T-helper 1 cell (primary cell): Measurements from ENCODE around the gene GNAT2.

Experiments
- DNase-seq, 5 donors: peaks; one replicate each; pipeline ENCODE4 v3.0.0-alpha.2; 2012 to 2020

Gene GNAT2

DNA sequence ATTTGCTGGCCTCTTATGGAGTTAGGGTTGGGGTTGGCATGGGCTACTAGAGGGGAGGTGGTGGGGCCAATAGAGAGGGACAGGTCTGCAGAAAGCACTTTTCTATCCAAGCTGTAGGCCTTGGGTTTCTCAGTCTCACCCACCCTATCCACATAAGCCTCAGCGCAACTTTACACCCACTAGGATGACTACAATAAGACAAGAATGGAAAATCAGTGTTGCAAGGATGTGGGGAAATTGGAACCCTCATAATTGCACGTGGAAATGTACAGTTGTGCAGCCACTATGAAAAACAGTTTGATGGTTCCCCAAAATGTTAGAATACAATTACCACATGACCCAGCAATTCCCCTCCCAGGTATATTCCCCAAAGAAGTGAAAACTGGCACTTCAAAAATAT, 22.4 kb upstream of the GNAT2 start:
- DNase-seq: no peak

DNA sequence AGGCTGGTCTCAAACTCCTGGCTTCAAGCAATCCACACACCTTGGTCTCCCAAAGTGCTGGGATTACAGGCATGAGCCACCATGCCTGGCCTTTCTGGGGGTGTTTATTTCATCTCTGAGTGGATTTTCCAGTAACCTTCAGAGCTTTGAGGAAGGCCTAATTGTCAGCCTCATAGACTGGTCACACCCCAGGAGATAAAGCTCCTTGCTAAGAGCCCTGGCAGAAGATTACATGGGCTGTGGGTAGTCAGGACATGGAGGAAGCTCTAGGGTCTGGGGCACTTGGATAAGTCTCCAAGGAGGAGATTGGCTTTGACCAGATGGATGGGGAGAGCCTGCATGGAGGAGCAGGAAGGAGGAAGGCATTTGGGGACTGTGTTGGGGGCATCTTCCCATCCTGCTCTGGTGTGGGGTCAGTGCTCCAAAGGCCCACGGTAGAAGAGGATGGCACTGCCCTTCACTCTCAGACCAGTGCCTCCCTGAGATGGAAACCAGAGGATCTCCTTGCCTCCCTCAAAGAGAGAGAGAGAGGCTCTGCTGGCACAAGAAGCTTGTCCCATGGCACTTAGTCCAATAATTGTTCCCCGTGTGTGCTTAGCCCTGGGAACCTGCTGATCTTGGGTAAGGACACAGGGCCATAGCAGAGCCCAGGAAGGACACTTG, 21.8 kb upstream of the GNAT2 start:
- DNase-seq: no peak

GRCh38 chr1:109640285-109640865, 21.0 kb upstream of the GNAT2 start:
- DNase-seq: peak; percentile 68 to 89 (median 73)

- DNase-seq: no peak
Observed at GRCh38 chr1:109639841-109640184, 20.4 kb upstream of the GNAT2 start.

- DNase-seq: no peak
Observed at GRCh38 chr1:109639063-109639840, 19.8 kb upstream of the GNAT2 start.

GRCh38 chr1:109637446-109637845, 18.0 kb upstream of the GNAT2 start:
- no peak for DNase-seq

GRCh38 chr1:109636201-109636952, 17.0 kb upstream of the GNAT2 start:
- no peak for DNase-seq

GRCh38 chr1:109635862-109636200, 16.4 kb upstream of the GNAT2 start:
- no peak for DNase-seq

DNA sequence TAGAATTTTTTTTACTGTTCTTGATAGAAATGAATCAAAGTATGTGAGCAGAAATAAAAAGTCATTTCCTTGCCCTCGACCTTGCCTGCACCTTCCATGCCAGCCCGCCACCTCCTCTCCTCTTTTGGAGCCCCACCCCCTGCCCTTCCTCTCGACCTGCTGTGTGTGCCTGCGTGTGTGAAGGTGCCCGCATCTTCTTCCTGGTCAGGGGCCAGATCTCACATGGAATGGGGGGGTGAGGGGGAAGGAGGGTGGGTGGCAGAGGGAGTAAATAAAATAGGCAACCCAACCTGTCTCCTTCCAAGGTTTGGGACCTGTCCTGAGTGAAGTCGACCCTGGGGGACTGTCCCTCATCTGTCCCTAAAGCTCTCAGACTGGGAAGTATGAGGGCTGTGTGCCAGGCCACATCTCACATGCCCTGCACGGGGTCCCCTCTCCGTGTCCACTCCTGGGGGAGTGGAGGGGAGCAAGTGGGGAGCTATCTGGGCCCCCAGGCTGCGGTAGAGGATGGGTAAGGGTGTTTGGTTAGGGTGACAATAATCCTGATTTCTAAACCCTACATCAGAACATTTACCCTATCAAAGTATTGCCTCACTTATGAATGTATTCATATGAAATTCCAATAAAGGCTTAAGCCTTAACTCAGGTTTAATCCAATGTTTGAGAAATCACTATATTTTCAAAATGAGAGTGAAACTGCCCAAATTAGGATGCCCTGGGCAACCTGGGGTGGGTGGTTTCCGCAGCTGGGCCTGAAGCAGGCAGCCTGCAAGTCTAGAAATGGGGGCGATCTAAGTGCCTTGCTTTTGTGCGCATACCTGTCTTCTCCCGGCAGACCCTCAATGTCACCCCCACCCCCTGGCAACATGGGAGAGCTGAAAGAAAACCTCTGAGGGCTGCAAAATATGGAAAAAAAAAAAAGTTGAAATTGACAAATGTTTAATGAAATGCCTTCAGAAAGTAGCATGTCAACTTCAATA, 15.6 kb upstream of the GNAT2 start:
- DNase-seq: no peak

DNA sequence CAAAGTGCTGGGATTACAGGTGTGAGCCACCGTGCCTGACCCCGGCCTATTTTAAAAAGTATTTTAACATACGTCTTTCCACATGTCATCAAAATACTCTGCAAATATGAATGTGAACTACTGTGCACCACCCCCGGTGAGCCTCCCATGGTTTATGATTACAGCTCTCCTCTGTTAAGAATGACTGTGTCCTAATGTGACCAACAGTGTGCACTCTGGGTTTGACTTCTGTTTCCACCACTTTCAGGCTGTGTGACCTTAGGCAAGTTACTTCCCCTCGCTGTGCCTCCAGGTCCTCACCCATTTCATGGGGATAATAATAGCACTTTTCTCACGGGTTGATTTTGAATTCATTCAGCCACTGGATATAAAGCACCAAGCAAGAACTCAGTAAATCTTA, 14.9 kb upstream of the GNAT2 start:
- DNase-seq: no peak

DNA sequence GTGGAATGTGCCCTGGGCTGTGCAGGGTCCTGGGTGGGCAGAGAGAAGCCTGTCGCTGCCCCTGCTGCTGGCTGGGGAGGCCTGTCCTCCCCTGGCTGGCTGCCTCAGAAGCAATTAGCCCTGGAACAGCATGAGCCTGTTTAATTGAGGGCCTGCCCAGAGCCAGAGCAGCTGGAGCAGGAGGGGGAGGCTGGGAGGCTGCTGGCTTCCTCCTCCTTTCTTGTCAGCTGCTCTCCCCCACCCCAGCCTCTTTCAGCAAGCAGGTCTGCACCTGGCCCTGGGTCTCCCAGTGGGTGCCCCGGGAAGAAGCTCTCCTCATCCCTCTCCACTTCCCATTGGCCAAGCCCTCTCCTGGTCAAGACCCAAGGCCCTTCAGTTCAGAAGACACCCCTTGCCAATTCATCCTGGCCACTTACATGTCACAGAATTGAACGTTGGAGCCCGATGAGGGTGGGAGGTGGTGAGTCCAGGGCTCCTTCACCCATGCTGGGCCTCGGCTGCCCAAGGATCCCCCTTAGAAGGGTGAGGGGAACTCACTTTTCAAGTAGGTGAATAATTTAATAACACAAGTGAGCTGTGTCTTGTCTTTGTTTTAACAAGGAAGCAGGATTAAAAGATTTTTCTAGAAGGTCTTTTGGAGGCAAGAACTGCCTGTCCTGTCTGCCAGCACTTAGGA, 13.4 kb upstream of the GNAT2 start:
- DNase-seq: no peak

GRCh38 chr1:109631513-109632505, 12.4 kb upstream of the GNAT2 start:
- no peak for DNase-seq

GRCh38 chr1:109630898-109631512, 11.6 kb upstream of the GNAT2 start:
- DNase-seq: no peak

DNA sequence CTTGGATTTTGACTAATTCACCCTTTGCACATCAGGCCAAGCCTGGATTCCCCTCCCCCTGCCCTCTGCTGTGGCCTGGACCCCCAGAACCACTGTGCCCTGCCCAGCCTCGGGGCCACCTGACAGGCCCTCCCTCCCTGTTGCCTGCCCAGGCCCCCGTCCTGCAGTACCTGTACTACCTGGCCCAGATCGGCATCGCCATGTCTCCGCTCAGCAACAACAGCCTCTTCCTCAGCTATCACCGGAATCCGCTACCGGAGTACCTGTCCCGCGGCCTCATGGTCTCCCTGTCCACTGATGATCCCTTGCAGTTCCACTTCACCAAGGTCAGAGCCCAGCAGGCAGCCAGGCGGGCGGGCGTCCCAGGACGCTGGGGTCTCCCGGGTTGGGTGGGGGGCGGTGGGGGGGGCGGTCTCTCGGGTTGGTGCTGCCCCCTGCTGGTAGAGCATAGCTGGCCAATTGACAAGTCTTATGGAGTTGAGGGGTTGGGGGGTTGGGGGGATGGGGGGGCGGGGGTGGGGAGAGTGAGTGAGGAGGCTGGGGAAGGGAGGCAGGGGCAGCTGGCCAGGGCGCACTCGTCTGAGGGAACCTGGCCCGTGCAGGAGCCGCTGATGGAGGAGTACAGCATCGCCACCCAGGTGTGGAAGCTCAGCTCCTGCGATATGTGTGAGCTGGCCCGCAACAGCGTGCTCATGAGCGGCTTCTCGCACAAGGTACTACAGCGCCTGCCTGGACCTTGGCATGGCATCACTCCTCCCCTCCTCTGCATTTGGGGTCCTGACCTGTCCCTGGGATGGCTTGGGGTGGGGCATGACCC, 10.9 kb upstream of the GNAT2 start:
- no peak for DNase-seq

DNA sequence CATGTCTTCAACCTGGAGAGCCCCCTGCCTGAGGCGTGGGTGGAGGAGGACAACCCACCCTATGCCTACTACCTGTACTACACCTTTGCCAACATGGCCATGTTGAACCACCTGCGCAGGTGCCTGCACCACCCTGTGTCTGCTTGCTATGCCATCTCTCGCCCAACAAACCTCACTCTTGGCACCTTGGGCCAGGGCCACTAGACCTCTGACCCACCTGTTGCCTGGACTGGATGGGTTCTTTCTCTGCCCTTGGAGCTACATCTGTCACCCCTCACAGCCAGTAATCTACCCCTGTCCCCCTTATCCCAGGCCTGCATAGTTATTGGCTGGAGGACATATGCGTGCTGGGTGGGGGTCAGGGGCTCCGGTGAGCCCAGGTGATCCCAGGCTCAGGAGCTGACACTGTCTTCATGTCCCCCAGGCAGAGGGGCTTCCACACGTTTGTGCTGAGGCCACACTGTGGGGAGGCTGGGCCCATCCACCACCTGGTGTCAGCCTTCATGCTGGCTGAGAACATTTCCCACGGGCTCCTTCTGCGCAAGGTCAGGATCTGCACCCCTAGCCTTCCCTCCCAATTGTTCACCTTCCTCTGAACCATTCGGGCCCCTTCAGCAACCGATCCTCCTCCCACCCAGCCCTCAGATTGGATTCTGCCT, 10.1 kb upstream of the GNAT2 start:
- DNase-seq: no peak

- DNase-seq: no peak
Observed at GRCh38 chr1:109628540-109629321, 9.3 kb upstream of the GNAT2 start.

GRCh38 chr1:109627692-109628399, 8.4 kb upstream of the GNAT2 start:
- DNase-seq: no peak
